ENCODE data around the gene ZBTB6. TPM values are rescaled to one million over a fixed set of nuclear protein-coding genes. Genes with fewer than 3 reads are reported as not detected.

Gene ZBTB6
- total RNA-seq, 1 experiment from 2014 or later = 4.4 TPM

DNA sequence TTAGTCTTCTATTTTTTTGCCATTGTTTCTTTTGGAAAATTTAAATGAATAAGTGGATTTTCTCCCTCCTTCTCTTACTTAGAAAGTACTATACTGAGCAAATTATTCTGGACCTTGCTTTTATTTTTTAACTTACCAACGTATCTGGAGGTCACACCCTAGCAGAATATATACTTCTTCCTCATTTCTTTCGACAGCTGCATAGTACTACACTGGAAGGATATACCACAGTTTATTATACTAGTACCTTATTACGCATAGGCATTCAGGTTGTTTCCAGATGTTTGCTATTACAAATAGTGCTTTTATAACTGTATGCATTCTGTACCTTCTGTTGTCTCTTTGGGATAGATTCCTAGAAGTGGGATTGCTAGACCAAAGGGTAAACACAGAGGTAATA is 24.6 kb downstream of the ZBTB6 start:
- TF ChIP-seq, protein P1, sequence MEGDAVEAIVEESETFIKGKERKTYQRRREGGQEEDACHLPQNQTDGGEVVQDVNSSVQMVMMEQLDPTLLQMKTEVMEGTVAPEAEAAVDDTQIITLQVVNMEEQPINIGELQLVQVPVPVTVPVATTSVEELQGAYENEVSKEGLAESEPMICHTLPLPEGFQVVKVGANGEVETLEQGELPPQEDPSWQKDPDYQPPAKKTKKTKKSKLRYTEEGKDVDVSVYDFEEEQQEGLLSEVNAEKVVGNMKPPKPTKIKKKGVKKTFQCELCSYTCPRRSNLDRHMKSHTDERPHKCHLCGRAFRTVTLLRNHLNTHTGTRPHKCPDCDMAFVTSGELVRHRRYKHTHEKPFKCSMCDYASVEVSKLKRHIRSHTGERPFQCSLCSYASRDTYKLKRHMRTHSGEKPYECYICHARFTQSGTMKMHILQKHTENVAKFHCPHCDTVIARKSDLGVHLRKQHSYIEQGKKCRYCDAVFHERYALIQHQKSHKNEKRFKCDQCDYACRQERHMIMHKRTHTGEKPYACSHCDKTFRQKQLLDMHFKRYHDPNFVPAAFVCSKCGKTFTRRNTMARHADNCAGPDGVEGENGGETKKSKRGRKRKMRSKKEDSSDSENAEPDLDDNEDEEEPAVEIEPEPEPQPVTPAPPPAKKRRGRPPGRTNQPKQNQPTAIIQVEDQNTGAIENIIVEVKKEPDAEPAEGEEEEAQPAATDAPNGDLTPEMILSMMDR (conservative IDR thresholded peaks at IDR 0.05; ENCODE audit: low read depth, low read length) = no peak
- no peak for TF ChIP-seq EZH2phosphoT487 (IDR thresholded peaks at IDR 0.05; ENCODE audit: borderline replicate concordance, low read length)
- no peak for TF ChIP-seq EZH2 (IDR thresholded peaks at IDR 0.05; ENCODE audit: low read length, unreplicated experiment)
- Histone ChIP-seq H2AFZ (ENCODE audit: low read length) (no peak overlapping the region), H3K36me3 (ENCODE audit: low read depth, low read length) (peaks cover 15% of the 10 kb centered on the region; the same call in 1 of the 2 replicates), H3K4me2 (ENCODE audit: low read length) (no peak overlapping the region), H3F3A (ENCODE audit: low read length, unreplicated experiment) (no peaks in the 10 kb centered on the region), H3K9ac (ENCODE audit: low read length) (no peak overlapping the region), H3K4me3 (ENCODE audit: low read length) (no peak overlapping the region), H3K27ac (ENCODE audit: low read length) (no peak overlapping the region), H4K20me1 (ENCODE audit: low read length) (no peaks in the 10 kb centered on the region), H3K9me3 (ENCODE audit: low read length) (no peaks in the 10 kb centered on the region), H3K27me3 (ENCODE audit: low read length) (no peaks in the 10 kb centered on the region), H3K4me1 (ENCODE audit: insufficient read depth, low read length) (no peaks in the 10 kb centered on the region), H3K9me2 (replicated peaks; ENCODE audit: low read length) (no peaks in the 10 kb centered on the region), H3K79me2 (ENCODE audit: low read length) (no peaks in the 10 kb centered on the region)
- intact Hi-C loops (cut with micrococcal nuclease) = no loop called here
- CTCF ChIA-PET = no interaction called here
- BruUV-seq (replicated peaks) = no TSS peak
- POLR2A ChIA-PET (ENCODE audit: unreplicated experiment) = no interaction called here
- no peak for DNase-seq
- ATAC-seq = no peak

DNA sequence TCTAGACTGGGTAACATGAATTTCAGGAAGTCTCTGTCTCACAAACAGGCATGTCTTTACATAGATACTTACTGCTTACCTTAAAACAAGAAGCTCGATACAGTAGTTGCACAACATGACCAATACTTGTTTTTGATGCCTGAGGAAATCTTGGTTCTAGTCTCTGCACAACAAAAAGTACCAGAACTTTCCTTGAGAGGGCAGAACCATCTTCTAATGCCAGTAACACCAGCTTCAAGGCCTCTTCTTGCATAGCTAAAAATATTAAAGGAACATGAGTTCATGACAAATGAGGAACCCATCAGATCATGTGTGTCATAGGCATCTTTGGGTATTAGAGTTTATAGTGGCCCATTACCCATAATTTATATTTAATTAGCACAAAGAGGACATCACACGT is 30.0 kb downstream of the ZBTB6 start:
- TF ChIP-seq EZH2phosphoT487 (IDR thresholded peaks at IDR 0.05; ENCODE audit: borderline replicate concordance, low read length) (no peak), EZH2 (IDR thresholded peaks at IDR 0.05; ENCODE audit: low read length, unreplicated experiment) (no peak)
- TF ChIP-seq, protein P1 (conservative IDR thresholded peaks at IDR 0.05; ENCODE audit: low read depth, low read length) = no peak
- ChIA-PET POLR2A (ENCODE audit: unreplicated experiment) (no interaction called here), CTCF (interaction anchor here (0.6 kb wide), 1 partner anchor 18 kb away, joined by 3 read pairs; no protein-coding TSS in a partner anchor)
- no peaks in the 10 kb centered on the region for H3K9me2 ChIP-seq (replicated peaks; ENCODE audit: low read length)
- H3K4me2 ChIP-seq (ENCODE audit: low read length) = no peak overlapping the region
- ATAC-seq (no peak), DNase-seq (no peak)
- no peak overlapping the region for H3K27ac ChIP-seq (ENCODE audit: low read length)
- H3K27me3 ChIP-seq (ENCODE audit: low read length) = no peaks in the 10 kb centered on the region
- H3K9ac ChIP-seq (ENCODE audit: low read length) = no peak overlapping the region
- H3K4me3 ChIP-seq (ENCODE audit: low read length) = no peak overlapping the region
- no peaks in the 10 kb centered on the region for H4K20me1 ChIP-seq (ENCODE audit: low read length)
- intact Hi-C loops (cut with micrococcal nuclease) = no loop called here
- H2AFZ ChIP-seq (ENCODE audit: low read length) = no peak overlapping the region
- H3K79me2 ChIP-seq (ENCODE audit: low read length) = no peaks in the 10 kb centered on the region
- no peaks in the 10 kb centered on the region for H3K4me1 ChIP-seq (ENCODE audit: insufficient read depth, low read length)
- no peaks in the 10 kb centered on the region for H3F3A ChIP-seq (ENCODE audit: low read length, unreplicated experiment)
- peaks cover 20% of the 10 kb centered on the region for H3K36me3 ChIP-seq (ENCODE audit: low read depth, low read length)
- H3K9me3 ChIP-seq (ENCODE audit: low read length) = no peaks in the 10 kb centered on the region
- no TSS peak for BruUV-seq (replicated peaks)

DNA sequence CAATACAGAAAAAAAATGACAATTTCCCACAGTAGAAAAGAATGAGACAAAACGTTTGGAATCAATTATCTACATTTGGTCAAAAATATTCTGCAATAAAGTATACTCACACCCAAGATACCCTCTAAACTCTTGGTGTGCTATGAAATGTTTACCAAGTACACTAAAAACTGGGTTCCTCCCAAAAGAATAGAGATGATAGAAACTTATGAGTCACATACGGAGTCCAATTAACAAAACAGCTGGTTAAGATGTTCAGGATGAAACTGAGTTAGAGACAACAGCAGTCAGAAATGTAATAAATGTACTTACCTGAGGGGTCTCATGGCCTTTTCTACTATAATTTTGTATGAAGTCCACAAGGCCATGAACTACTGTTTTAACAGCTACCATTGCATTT is 33.7 kb downstream of the ZBTB6 start:
- no peaks in the 10 kb centered on the region for H3F3A ChIP-seq (ENCODE audit: low read length, unreplicated experiment)
- H3K9ac ChIP-seq (ENCODE audit: low read length) = no peak overlapping the region
- H3K9me3 ChIP-seq (ENCODE audit: low read length) = no peaks in the 10 kb centered on the region
- H3K79me2 ChIP-seq (ENCODE audit: low read length) = no peaks in the 10 kb centered on the region
- TF ChIP-seq EZH2phosphoT487 (IDR thresholded peaks at IDR 0.05; ENCODE audit: borderline replicate concordance, low read length) (no peak), EZH2 (IDR thresholded peaks at IDR 0.05; ENCODE audit: low read length, unreplicated experiment) (no peak)
- TF ChIP-seq, protein P1 (conservative IDR thresholded peaks at IDR 0.05; ENCODE audit: low read depth, low read length) = no peak
- POLR2A ChIA-PET (ENCODE audit: unreplicated experiment) = no interaction called here
- H3K27ac ChIP-seq (ENCODE audit: low read length) = no peak overlapping the region
- H3K4me2 ChIP-seq (ENCODE audit: low read length) = no peak overlapping the region
- H3K4me3 ChIP-seq (ENCODE audit: low read length) = no peak overlapping the region
- no TSS peak for BruUV-seq (replicated peaks)
- H4K20me1 ChIP-seq (ENCODE audit: low read length) = no peaks in the 10 kb centered on the region
- H3K4me1 ChIP-seq (ENCODE audit: insufficient read depth, low read length) = no peaks in the 10 kb centered on the region
- ATAC-seq (no peak), DNase-seq (no peak)
- intact Hi-C loops (cut with micrococcal nuclease) = no loop called here
- no peak overlapping the region for H2AFZ ChIP-seq (ENCODE audit: low read length)
- CTCF ChIA-PET = no interaction called here
- H3K9me2 ChIP-seq (replicated peaks; ENCODE audit: low read length) = no peaks in the 10 kb centered on the region
- H3K27me3 ChIP-seq (ENCODE audit: low read length) = no peaks in the 10 kb centered on the region
- H3K36me3 ChIP-seq (ENCODE audit: low read depth, low read length) = peaks cover 29% of the 10 kb centered on the region

Measured in PC-3 (cell line).